Measurements from ENCODE around the gene KBTBD7.

KBTBD7 gene

GRCh38 chr13:41193919-41194824, at the start of gene KBTBD7:
Gene KBTBD7, minus strand, starts transcription at chr13:41194569. Its CDS starts 312 bp downstream, at chr13:41194257.
- peak; percentile 71 for DNase-seq (ENCODE audit: insufficient read length, low spot score)
- FAIRE-seq = peak; percentile 95

- FAIRE-seq (no peak), DNase-seq (ENCODE audit: insufficient read length, low spot score) (no peak)
Measured at GRCh38 chr13:41241626-41242025, 47.3 kb upstream of the KBTBD7 start.

GRCh38 chr13:41236369-41236768, 42.0 kb upstream of the KBTBD7 start:
- no peak for FAIRE-seq
- DNase-seq (ENCODE audit: insufficient read length, low spot score) = no peak

GRCh38 chr13:41232578-41233480, 38.5 kb upstream of the KBTBD7 start:
- DNase-seq (ENCODE audit: insufficient read length, low spot score) (no peak), FAIRE-seq (peak; percentile 64)

GRCh38 chr13:41231786-41232185, 37.4 kb upstream of the KBTBD7 start:
- DNase-seq (ENCODE audit: insufficient read length, low spot score) (no peak), FAIRE-seq (no peak)

- no peak for DNase-seq (ENCODE audit: insufficient read length, low spot score)
- no peak for FAIRE-seq
Measured at GRCh38 chr13:41231025-41231677, 36.8 kb upstream of the KBTBD7 start.

GRCh38 chr13:41229356-41229755, 35.0 kb upstream of the KBTBD7 start:
- FAIRE-seq (no peak), DNase-seq (ENCODE audit: insufficient read length, low spot score) (no peak)

GRCh38 chr13:41224113-41225110, 30.0 kb upstream of the KBTBD7 start:
- DNase-seq (ENCODE audit: insufficient read length, low spot score) (no peak), FAIRE-seq (no peak)

- peak; percentile 40 for DNase-seq (ENCODE audit: insufficient read length, low spot score)
- FAIRE-seq = peak; percentile 98
Measured at GRCh38 chr13:41222259-41222852, 28.0 kb upstream of the KBTBD7 start.

GRCh38 chr13:41220401-41220800, 26.0 kb upstream of the KBTBD7 start:
- no peak for FAIRE-seq
- no peak for DNase-seq (ENCODE audit: insufficient read length, low spot score)

GRCh38 chr13:41216160-41216559, 21.8 kb upstream of the KBTBD7 start:
- DNase-seq (ENCODE audit: insufficient read length, low spot score) (no peak), FAIRE-seq (no peak)

GRCh38 chr13:41213919-41214318, 19.6 kb upstream of the KBTBD7 start:
- DNase-seq (ENCODE audit: insufficient read length, low spot score) (no peak), FAIRE-seq (no peak)

- no peak for FAIRE-seq
- DNase-seq (ENCODE audit: insufficient read length, low spot score) = no peak
Measured at GRCh38 chr13:41213316-41213715, 18.9 kb upstream of the KBTBD7 start.

GRCh38 chr13:41212881-41213280, 18.5 kb upstream of the KBTBD7 start:
- FAIRE-seq = no peak

GRCh38 chr13:41211062-41211461, 16.7 kb upstream of the KBTBD7 start:
- DNase-seq (ENCODE audit: insufficient read length, low spot score) (no peak), FAIRE-seq (no peak)

More at GRCh38 chr13:41212881-41213280, 18.5 kb upstream of the KBTBD7 start:
- DNase-seq (ENCODE audit: insufficient read length, low spot score) = no peak

GRCh38 chr13:41206467-41206866, 12.1 kb upstream of the KBTBD7 start:
- DNase-seq (ENCODE audit: insufficient read length, low spot score) (no peak), FAIRE-seq (no peak)

GRCh38 chr13:41203810-41204209, 9.4 kb upstream of the KBTBD7 start:
- FAIRE-seq (no peak), DNase-seq (ENCODE audit: insufficient read length, low spot score) (no peak)

- FAIRE-seq = peak; percentile 67
- no peak for DNase-seq (ENCODE audit: insufficient read length, low spot score)
Measured at GRCh38 chr13:41200126-41200525, 5.8 kb upstream of the KBTBD7 start.

- no peak for DNase-seq (ENCODE audit: insufficient read length, low spot score)
- FAIRE-seq = peak; percentile 56
Measured at GRCh38 chr13:41199526-41199925, 5.2 kb upstream of the KBTBD7 start.

All from GM19239 (cell line).